ENCODE results near the gene COL5A1. TPM values are rescaled to one million over a fixed set of nuclear protein-coding genes. Genes with fewer than 3 reads are reported as not detected.

The COL5A1 gene
- total and polyA plus RNA-seq, 2 experiments from 2014 or later = 2.5 to 13.1 TPM

GRCh38 chr9:134843740-134844139, 202.1 kb downstream of the COL5A1 start:
- H3K27ac Mint-ChIP-seq = no peak overlapping the region
- TF ChIP-seq ETS1 (IDR thresholded peaks at IDR 0.05) (no peak), CREB1 (CRISPR knock-in tag; IDR thresholded peaks at IDR 0.05; ENCODE audit: low read depth) (no peak), NANOG (IDR thresholded peaks at IDR 0.05; ENCODE audit: borderline replicate concordance) (no peak), ZNF462 (CRISPR knock-in tag; IDR thresholded peaks at IDR 0.05) (no peak), ZNF331 (CRISPR knock-in tag; IDR thresholded peaks at IDR 0.05; ENCODE audit: low read depth) (no peak), STAT1 (IDR thresholded peaks at IDR 0.05; ENCODE audit: unreplicated experiment) (no peak), POLR2AphosphoS5 (IDR thresholded peaks at IDR 0.05; ENCODE audit: low read depth) (no peak), REST (IDR thresholded peaks at IDR 0.05; ENCODE audit: unreplicated experiment) (no peak), EZH2 (IDR thresholded peaks at IDR 0.05; ENCODE audit: low read depth, unreplicated experiment) (no peak), ZNF114 (CRISPR knock-in tag; IDR thresholded peaks at IDR 0.05) (no peak), EZH2phosphoT487 (IDR thresholded peaks at IDR 0.05; ENCODE audit: unreplicated experiment) (no peak), JUNB (IDR thresholded peaks at IDR 0.05; ENCODE audit: unreplicated experiment) (no peak), CTCF (conservative IDR thresholded peaks at IDR 0.05; ENCODE audit: low read depth in 2 of 2) (no peak)
- no peaks in the 10 kb centered on the region for H3K79me2 ChIP-seq (replicated peaks; ENCODE audit: insufficient read depth)
- no peak overlapping the region for H3K27ac ChIP-seq (ENCODE audit: low read depth)
- no peaks in the 10 kb centered on the region for H3K9me2 ChIP-seq (ENCODE audit: insufficient read depth)
- H3K4me3 Mint-ChIP-seq = no peak overlapping the region
- no peaks in the 10 kb centered on the region for H3K36me3 ChIP-seq (ENCODE audit: insufficient read depth)
- no peaks in the 10 kb centered on the region for H4K20me1 ChIP-seq (replicated peaks; ENCODE audit: insufficient read depth)
- H3K36me3 Mint-ChIP-seq (ENCODE audit: low read depth) = no peaks in the 10 kb centered on the region; the same call in 2 of the 3 replicates
- H3K27me3 ChIP-seq (ENCODE audit: insufficient read depth) = no peaks in the 10 kb centered on the region
- H2AFZ ChIP-seq = no peak overlapping the region
- no peak for DNase-seq (ENCODE audit: low spot score)
- H3K4me3 ChIP-seq = no peak overlapping the region
- H3K9me3 Mint-ChIP-seq = no peaks in the 10 kb centered on the region; the same call in 1 of the 3 replicates
- H3K4me2 ChIP-seq = no peak overlapping the region
- ATAC-seq = no peak
- peaks cover 3% of the 10 kb centered on the region for H3K27me3 Mint-ChIP-seq (ENCODE audit: insufficient read depth, low read depth, poor library complexity)
- no peaks in the 10 kb centered on the region for H3K4me1 Mint-ChIP-seq
- no peaks in the 10 kb centered on the region for H3F3A ChIP-seq (replicated peaks; ENCODE audit: low read depth)
- H3K4me1 ChIP-seq (ENCODE audit: insufficient read depth) = no peaks in the 10 kb centered on the region

Measured in GM23338 (cell line).